SK-N-MC (cell line): ENCODE results near the gene WNT7A.

Experiments used
- DNase-seq: peaks from one replicate; pipeline ENCODE4 v3.0.0-alpha.2; 2011; ENCODE audit warnings: low read depth, low spot score
- H3K27ac ChIP-seq: fragments of 200-600 bp; sonication (generic); 2 replicates; pipeline ENCODE4 v1.5.1; 2016; ENCODE audit warnings: mixed run types
- H3K36me3 ChIP-seq: fragments of 200-600 bp; sonication (generic); 2 replicates; pipeline ENCODE4 v1.6.1; 2017; ENCODE audit warnings: antibody characterized with exemption, low read length, mixed read lengths; ENCODE audit not compliant: insufficient read depth
- H3K4me3 ChIP-seq: fragments of 200-600 bp; sonication (generic); 2 replicates; pipeline ENCODE4 v1.5.1; 2016
- H3K9ac ChIP-seq: fragments of 200-600 bp; sonication (generic); 2 replicates; pipeline ENCODE4 v1.8.0; 2017; ENCODE audit warnings: mixed run types, mixed read lengths; ENCODE audit not compliant: insufficient read length
- H3K9me3 ChIP-seq: fragments of 200-600 bp; sonication (generic); 2 replicates; pipeline ENCODE4 v1.6.1; 2017; ENCODE audit warnings: low read depth, mild to moderate bottlenecking, antibody characterized with exemption, low read length, moderate library complexity, mixed read lengths
- EZH2 ChIP-seq: fragments of 200-600 bp; sonication (generic); IDR thresholded peaks from one replicate; pipeline ENCODE4 v1.6.1; 2017; ENCODE audit warnings: antibody characterized with exemption
- FOXP2 ChIP-seq: optimal IDR thresholded peaks from 2 replicates; pipeline ENCODE3; 2011; ENCODE audit warnings: mild to moderate bottlenecking, moderate library complexity; ENCODE audit not compliant: insufficient read depth; ENCODE audit errors: extremely low read length, control extremely low read depth
- POLR2AphosphoS5 ChIP-seq: IDR thresholded peaks from 2 replicates; pipeline ENCODE4 v1.6.1; 2012; ENCODE audit warnings: mild to moderate bottlenecking, low read depth, low read length, borderline replicate concordance

WNT7A gene

DNA sequence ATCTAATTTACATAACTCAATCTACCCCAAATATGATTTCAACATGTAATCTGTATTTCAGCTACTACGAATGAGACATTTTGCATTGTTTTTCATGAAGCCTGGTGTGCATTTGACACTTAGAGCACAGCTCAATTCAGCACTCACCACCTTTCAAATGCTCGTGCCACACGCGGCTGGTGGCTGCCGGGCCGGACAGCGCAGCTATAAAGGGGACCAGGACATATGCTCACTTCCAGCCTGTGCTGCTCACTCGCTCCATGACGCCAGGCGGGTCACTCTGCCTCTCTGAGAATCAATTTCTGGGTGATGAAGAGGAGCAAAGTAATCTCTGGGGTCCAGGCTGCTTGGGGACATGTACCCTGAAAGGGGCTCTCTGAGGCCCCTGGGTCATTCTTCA is 93.1 kb downstream of the WNT7A start:
- Histone ChIP-seq H3K9ac (no peak overlapping the region), H3K36me3 (no peaks in the 10 kb centered on the region), H3K9me3 (no peaks in the 10 kb centered on the region), H3K4me3 (no peak overlapping the region), H3K27ac (no peak overlapping the region)
- TF ChIP-seq POLR2AphosphoS5 (no peak), EZH2 (no peak), FOXP2 (no peak)
- no peak for DNase-seq

GRCh38 chr3:13785853-13786436 is 93.9 kb downstream of the WNT7A start:
- DNase-seq: no peak
- Histone ChIP-seq H3K9ac (no peak overlapping the region), H3K27ac (no peak overlapping the region), H3K36me3 (no peaks in the 10 kb centered on the region), H3K4me3 (no peak overlapping the region), H3K9me3 (no peaks in the 10 kb centered on the region)
- TF ChIP-seq EZH2 (no peak), FOXP2 (no peak), POLR2AphosphoS5 (no peak)

DNA sequence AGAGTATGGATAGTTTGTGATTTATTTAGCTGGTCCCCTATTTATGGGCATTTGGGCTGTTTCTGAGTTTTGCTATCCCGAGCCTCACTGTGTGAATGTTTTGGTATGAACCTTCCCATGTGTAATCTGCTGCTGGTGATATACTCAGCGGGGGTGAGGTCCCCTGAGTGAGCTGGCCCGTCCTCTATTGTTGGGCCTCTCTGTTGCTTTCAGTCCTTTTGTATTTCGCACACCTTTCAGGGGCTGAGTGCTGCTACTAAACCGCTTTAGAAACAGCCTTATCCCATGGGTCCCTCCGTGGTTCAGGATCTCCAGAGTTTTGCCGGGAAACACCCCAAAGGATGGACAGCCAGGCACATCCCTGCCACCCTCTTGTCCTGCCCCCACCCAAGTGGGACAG is 94.5 kb downstream of the WNT7A start:
- TF ChIP-seq FOXP2: no peak
- TF ChIP-seq EZH2: no peak
- TF ChIP-seq POLR2AphosphoS5: no peak
- Histone ChIP-seq H3K36me3 (no peaks in the 10 kb centered on the region), H3K27ac (no peak overlapping the region), H3K9ac (no peak overlapping the region), H3K9me3 (no peaks in the 10 kb centered on the region), H3K4me3 (no peak overlapping the region)
- DNase-seq: no peak

GRCh38 chr3:13783476-13783875 is 96.4 kb downstream of the WNT7A start:
- no peaks in the 10 kb centered on the region for H3K36me3 ChIP-seq
- TF ChIP-seq POLR2AphosphoS5 (no peak), FOXP2 (no peak), EZH2 (no peak)
- no peaks in the 10 kb centered on the region for H3K9me3 ChIP-seq
- DNase-seq: no peak
- no peak overlapping the region for H3K4me3 ChIP-seq
- no peak overlapping the region for H3K9ac ChIP-seq
- H3K27ac ChIP-seq: no peak overlapping the region

GRCh38 chr3:13782501-13782900 is 97.4 kb downstream of the WNT7A start:
- no peaks in the 10 kb centered on the region for H3K9me3 ChIP-seq
- no peak for DNase-seq
- no peak overlapping the region for H3K4me3 ChIP-seq
- TF ChIP-seq FOXP2 (no peak), POLR2AphosphoS5 (no peak), EZH2 (no peak)
- H3K9ac ChIP-seq: no peak overlapping the region
- no peaks in the 10 kb centered on the region for H3K36me3 ChIP-seq
- no peak overlapping the region for H3K27ac ChIP-seq

DNA sequence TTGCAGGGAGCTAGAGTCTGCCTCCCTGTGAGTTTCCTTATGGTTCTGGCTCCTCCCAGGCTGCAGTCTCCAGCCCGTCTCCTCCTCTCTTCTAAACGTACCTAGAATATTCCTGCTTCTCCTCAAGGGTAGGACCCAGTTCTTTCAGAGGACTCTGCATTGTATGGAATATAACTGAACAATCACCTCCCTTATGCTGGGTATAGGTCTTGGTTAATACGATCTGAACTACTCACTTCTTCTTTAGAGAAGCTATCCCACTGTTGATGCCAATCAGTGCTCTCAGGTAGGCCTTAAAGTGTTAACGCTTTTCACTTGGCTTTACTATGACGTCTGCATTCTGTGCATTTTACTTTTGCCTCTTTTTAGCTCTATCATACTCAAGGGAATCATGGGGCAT is 98.5 kb downstream of the WNT7A start:
- Histone ChIP-seq H3K27ac (no peak overlapping the region), H3K9me3 (no peaks in the 10 kb centered on the region), H3K4me3 (no peak overlapping the region), H3K9ac (no peak overlapping the region), H3K36me3 (no peaks in the 10 kb centered on the region)
- DNase-seq: no peak
- TF ChIP-seq POLR2AphosphoS5: no peak
- TF ChIP-seq EZH2: no peak
- no peak for TF ChIP-seq FOXP2

- no peak for TF ChIP-seq EZH2
- TF ChIP-seq FOXP2: no peak
- no peak for TF ChIP-seq POLR2AphosphoS5
- H3K9me3 ChIP-seq: no peaks in the 10 kb centered on the region
- no peak overlapping the region for H3K4me3 ChIP-seq
- H3K36me3 ChIP-seq: no peaks in the 10 kb centered on the region
- DNase-seq: no peak
- H3K9ac ChIP-seq: no peak overlapping the region
- H3K27ac ChIP-seq: no peak overlapping the region
Observed at GRCh38 chr3:13780432-13781176, 99.3 kb downstream of the WNT7A start.

DNA sequence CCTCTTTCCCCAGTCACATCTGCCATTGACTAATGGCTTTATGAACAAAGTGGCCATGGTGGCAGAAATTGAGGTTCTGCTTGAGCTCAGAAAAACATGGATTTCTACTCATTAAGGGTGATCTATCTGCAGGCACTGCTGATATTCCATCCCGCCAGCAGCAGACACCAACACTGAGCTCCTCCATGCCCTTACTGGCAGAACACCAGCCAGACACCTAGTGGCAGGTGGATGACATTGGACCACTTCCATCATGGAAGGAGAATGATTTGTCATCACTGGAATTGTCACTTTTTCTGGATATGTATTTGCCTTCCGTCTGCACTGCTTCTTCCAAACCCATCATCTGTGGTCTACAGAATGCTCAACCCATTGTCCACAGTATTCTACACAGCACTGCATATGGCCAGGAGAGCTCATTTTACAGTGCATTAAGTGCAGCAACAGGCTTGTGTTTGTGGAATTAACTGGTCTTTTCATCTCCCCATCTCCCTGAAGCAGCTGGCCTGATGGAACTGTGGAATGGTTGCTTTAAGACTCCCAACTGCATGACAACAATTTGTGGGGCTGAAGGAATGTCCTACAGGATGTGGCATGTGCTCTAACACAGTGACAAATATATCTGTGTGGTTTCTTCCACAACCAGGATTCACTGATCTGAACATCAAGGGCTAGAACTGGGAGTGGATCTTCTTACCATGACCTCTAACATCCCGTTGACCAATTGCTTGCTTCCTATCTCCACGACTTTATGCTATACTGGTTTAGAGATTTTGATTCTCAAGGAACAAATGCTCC is 103.4 kb downstream of the WNT7A start:
- H3K27ac ChIP-seq: no peak overlapping the region
- TF ChIP-seq FOXP2 (no peak), EZH2 (no peak), POLR2AphosphoS5 (no peak)
- no peaks in the 10 kb centered on the region for H3K36me3 ChIP-seq
- DNase-seq: no peak
- H3K4me3 ChIP-seq: no peak overlapping the region
- no peaks in the 10 kb centered on the region for H3K9me3 ChIP-seq
- no peak overlapping the region for H3K9ac ChIP-seq
